C1 segment of cervical spinal cord (tissue), 14 donors: ENCODE measurements around the gene SEC31A.

ENCODE experiments used
- DNase-seq, 14 donors: peaks; one replicate each; lab custom pipeline; 2025; lab: John Stamatoyannopoulos, UW

Gene SEC31A

DNA sequence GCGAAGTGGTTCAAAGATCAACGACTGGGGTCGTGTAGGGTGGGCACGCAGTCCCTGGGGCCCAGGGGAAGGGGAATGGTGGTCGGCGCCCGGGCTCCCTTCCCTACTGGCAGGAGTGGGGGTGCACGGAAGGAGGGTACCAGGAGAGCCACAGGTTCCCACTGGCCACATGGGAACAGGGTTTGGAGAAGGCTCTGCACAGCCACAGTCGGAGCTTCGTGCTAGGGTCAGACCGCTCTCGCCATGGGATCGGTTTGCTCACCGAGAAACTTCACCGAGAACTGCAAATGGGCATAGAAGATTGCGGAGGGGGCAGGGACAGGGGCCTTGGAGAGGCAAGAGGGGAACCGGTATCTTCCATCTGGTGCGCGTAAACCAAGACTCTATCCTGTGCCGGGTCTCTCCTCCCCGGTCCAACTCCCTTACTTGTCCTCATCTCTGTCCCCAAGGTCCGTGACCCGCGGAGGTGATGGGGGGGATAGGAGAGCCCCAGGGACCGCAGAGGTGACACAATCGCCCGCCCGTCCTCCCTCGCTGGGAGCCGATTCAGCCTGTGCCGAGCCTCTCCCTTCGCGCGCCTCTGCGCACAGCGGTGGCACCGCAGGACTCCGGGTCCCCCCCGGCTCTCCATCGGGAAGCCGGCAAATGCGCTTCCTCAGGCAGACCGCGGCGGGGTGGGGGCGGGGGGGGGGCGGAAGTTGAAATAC lies 93.4 kb downstream of the SEC31A start:
- peak in 8 of 14 donors; percentile 30 to 71 (median 56) for DNase-seq

DNA sequence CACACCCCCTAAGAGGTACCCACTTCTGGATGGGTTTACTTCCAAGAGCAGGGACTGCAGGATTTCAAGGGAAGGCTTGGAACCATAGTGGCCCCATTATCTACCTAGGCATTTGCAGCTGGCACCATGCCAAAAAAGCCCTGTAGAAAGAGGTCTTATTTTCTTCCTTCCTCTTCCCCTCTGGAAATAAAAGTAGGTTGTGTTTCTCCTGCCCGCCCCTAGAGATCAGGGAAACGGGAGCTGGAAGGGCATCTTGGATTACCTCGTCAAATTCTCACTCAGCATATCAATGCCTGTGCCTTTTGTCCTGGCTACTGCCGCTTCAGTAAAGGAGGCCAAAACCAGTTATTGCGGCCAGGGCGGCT lies 93.9 kb downstream of the SEC31A start:
- peak in 4 of 14 donors; percentile 27 to 71 (median 47) for DNase-seq

DNA sequence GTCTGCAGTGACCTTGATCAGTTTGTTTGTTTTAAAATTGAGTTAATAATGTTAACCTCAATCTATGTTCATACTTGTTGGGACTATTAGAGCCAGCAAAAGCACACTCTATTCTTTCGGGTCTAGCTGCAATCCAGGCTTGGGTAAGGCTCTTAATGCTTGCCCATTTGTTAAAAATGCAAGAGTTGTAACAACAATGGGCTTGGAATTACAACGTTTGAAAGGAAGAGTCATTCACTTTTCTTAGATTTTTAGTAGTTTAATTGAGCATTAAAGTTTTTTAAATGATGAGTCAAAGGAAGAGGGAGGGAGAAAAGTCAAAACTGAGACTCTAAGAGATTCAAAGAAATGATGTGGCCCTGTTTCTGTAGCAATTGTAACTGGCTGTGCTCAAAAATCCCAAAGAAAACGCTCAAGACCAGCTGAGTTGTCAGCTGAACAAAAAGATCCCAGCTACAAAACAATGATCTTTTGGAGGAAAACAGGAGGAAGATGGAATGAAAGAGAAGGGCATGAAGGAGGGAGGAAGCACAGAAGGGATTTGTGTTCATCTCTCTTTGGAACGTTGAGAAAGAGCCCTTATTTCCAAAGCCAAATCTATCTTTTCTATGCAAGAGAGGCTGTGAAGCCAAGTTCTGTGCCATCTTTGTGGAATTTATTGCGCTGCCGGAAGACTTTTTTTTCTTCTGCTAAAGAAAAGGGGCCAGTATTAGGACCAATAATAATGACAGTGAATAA lies 97.9 kb downstream of the SEC31A start:
- peak in 5 of 14 donors; percentile 20 to 38 (median 21) for DNase-seq

DNA sequence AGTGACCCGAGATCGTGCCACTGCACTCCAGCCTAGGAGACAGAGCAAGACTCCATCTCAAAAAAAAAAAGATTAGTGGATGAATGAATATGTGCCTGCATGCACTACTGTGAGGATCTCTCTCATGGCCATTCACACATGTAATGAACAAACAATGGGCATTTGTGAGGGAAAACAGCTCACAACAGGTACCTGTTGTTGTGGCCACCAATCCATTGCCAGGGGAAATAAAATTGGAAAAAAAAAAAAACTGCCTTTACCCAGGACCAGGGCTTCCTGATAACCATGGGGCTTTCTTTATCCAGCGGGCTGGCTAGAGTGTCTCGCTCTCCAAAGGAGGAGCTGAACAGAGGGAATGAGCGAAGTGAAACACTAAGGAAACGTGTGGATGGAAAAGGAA lies 99.8 kb downstream of the SEC31A start:
- no peak for DNase-seq

DNA sequence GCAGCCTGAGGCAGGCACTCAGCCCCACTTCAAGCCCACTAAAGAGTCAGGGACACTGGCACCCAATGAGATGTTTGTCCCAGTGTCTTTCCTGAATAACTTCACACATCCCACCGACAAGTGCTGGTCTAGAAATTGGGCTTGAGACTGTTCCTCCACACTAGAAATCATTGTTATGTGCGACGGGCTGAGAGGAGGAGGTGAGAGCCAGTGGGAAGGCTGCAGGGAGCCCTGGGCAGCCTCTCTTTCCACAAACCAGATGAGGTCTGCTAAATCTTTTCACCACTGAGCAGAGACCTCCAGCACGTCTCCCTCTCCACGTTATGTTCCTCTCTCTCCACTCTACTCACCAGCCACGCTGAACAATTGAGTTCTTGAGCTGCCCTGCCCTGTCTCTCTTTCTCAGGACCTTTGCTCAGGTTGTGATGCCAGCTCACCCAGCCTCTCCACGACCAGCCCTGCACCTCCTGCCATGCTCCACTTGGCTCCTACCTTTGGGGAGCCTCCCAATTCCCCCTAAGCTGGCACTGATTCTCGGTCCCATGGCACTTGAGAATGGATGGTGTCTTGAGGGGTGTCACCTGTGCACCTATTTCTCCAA lies 100.8 kb downstream of the SEC31A start:
- DNase-seq, result no peak

DNA sequence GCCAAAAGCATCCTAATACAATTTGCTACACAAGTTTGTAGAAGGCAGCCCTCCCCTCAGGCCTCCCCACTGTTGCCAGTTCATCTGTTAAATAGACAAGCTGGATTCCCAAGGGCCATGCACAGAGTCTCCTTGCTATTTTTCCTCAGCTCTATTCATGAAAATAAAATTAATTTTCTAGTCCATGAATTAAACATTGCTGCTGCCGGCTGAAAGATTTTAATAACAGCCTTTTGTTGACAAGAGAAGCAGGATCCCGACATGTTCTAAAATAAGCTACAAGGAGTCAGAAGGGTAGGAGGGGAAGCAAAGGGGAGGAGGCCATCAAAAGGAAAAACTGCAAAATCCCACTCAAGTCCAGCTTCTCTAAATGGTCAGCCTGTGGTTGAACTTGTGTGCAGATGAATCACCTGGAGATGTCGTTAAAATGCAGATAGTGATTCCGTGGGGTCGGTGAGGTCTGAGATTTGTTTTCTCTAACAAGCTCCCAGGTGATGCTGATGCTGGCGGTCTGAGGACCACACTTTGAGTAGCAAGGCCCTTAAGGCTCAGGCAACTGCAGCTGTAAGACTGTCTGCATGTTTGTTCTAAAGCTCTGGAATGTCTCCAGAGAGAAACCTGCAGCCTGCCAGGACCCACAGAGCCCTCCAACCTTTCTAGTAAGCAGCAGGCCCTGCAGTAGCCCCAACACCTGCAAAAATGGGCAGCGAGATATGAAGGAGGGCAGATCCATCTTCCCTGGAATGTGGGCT lies 101.8 kb downstream of the SEC31A start:
- peak in 1 of 14 donors; percentile 49 for DNase-seq

DNA sequence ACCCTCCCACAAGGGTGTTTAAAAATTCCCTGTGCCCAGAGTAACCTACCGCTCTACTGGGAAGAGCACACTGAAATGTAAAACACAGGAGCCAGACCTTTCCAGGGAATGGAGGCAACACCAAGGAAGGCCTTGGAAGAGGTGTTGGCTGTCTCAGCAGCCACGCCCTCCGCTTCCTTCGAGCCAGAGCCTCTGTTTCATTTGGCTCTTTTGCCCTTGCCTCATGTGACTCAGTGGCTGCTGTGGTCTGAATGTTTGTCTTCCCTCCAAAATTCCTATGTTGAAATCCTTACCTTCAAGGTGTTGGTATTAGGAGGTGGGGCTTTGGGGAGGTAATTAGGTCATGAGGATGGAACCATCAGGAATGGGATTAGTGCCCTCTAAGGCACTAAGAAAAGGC lies 103.6 kb downstream of the SEC31A start:
- no peak for DNase-seq

DNA sequence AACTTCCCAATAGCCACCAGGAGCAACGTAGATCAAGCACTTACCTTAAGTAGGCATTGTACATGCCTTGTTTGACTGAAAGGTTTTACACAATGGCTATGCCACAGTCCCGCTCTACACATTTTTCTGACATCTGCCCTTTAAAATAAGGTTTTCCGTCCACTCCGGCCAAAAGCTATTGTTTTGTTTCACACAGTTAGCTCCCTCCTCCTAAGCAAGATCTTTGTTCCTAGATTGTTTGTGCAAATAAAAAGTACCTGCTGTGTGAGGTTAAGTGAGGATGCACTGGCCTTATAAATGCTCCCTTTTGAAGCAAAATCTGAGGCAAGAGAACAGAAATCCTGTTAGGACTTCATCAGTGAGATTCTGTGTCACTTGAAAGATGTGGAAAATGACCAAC lies 104.1 kb downstream of the SEC31A start:
- DNase-seq, result no peak

DNA sequence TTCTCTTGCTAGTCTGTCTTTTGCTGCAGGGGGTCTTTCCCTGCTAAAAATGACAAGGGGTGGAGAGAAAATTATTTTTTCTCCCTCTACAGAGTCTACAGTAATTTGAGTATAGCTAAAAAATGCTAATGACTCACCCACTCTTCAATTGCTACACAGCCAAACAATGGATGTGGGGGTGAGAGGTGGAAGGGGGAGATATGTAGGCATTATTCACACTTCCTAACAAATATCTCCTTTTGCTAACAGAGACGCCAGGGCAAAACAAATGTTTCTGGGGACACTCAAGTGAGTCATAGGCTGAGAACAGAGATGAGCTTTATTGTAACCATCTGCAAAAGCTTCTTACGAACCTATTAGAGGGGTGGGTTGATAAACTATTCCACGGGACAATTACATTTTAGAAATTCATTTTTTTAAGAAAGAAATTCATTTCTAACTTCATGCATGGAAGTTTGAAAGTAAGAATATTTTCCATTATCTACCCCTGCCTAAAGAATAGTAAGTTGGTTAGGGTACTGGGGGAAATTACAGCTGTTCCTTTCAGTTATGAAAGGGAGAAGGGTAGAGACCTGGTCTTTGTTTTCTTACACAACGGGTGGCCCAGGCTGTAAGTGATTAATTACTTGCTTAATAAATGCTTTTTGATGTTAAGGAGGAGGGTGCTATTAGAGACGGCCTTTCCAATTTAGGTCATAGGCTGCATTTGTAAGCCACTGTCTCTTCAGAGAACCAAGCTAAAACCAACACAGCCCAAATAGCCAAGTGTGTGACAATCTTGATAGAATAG lies 105.1 kb downstream of the SEC31A start:
- peak in 1 of 14 donors; percentile 34 for DNase-seq

DNA sequence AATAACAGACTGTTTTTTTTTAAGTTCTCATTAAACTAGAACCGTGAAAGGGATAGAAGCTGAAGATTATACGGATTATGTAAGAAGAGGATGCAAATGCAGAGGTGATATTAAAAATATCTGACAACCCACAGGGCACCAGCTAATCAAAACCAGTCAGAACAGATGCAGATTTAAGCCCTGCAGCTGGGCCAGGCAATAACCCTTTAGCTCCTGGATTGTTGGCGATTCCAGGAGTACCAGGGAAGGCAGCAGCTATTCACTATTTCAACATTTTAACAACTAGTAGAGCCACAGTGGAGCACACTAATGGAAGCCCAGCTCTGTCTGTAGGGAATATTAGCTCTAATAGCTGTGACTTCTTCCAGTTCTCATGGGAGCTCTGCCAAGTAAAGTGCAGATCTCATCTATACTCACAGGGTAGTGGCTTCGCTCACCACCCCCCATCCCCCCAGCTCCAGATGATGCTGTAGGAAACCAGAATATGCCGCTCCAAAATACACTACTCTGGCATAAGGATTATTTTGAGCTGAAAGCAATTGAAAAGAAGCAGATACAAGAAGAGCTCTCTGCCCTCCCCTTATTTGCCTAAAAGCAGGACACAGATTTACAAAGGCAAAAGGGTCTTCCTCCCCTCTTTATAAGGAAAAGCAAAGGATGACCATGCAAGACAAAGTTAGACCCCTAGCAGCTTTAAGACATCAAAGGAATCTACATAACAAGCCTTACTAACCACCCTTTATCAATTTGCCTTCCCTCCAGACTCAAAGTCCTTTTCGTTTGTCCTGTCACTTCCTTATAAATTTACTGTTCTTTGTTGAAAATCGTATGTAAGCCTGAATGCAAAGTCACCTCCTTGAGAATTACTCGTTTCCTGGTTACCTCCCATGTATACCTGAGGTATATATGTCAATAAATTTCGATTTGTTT lies 106.0 kb downstream of the SEC31A start:
- peak in 1 of 14 donors; percentile 77 for DNase-seq

DNA sequence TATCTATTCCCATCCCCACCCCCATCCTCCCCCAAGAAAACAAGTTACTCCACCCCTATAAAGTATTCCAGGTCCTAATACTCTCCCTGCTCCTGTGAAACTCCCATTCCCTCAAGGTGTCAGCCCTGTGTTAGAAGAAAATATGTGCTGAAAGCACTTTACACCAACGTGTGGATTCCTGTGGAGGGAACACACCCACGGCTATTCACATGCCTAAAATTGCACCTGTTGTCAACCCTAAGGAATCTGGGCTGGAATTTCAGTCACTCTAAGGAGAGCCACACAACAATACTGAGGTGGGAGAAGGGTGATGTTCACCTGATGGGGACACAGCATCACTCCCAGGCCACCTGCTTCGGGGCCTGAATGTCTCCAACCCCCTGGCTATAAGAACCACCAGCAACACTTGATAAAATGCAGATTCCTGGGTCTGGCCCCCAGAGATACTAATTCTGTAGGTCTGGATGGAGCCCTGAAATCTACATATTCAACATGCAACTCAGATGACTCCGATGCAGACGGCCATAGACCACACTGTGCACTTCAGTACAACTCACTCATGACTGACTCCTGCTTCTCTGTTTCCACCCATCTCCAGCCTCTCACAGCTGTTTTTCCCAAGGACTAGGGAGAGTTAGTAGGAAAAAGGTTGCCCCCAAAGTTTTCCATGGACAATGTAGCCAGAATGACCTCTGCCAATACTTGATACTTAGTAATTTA lies 108.2 kb downstream of the SEC31A start:
- DNase-seq, result no peak

DNA sequence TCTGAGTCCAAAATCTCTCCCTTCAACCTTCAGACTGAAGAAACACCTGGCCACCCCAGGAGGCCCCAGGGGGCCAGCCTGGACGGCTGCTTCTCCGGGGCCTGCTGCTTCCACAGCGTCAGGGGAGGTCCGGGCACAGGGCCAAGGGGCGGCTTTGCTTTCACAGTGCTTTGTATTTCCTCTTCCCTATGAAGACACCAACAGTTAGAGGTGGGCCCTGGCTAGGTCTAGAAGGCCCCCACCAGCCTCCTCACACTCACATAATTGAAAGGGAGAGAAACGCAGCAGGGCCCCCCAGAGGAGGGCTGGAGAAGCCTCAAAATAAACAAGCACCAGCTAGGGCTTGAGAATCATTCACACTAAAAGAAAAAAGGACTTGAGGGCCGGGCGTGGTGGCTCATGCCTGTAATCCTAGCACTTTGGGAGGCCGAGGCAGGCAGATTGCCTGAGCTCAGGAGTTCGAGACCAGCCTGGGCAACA lies 110.2 kb downstream of the SEC31A start:
- DNase-seq, result peak in 10 of 14 donors; percentile 32 to 77 (median 48)

DNA sequence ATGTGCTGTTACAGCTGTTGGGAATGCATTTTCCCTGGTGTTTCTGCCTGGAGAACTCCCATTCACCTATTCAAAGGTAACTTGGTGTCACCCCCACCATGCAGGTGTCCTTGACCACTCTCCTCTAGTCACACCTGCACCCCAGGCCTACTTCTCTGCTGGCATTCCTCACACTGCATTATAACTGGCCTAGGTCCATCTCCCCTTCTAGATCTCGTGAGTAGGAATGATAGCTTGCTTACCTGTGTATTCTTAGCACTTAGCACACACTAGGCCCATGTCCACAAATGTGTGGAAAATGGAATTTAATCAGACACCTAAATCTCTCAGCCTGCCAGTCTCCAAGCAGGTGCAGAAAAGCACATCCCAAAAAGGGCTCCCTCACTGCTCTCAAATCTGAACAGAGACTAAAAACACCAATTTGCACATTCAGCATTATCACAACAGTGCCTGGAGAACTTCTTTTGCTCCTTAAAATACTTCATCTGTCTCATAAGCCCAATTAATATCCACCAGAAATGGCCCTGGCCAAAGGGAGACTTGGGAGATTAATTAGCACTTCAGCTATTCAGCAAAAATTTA lies 110.7 kb downstream of the SEC31A start:
- no peak for DNase-seq

DNA sequence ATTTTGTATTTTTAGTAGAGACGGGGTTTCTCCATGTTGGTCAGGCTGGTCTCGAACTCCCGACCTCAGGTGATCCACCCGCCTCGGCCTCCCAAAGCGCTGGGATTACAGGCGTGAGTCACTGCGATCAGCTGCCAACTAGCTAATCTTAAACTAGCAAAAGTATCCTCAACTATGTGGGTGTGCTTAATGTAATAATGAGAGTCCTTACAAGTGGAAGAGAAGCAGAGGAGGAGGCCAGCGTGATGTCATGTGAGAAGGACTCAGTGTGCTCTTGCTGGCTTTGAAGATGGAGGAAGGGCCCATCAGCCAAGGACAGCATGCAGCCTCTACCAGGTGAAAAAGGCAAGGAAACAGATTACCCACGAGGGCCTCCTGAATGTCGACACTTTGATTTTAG lies 111.9 kb downstream of the SEC31A start:
- no peak for DNase-seq

DNA sequence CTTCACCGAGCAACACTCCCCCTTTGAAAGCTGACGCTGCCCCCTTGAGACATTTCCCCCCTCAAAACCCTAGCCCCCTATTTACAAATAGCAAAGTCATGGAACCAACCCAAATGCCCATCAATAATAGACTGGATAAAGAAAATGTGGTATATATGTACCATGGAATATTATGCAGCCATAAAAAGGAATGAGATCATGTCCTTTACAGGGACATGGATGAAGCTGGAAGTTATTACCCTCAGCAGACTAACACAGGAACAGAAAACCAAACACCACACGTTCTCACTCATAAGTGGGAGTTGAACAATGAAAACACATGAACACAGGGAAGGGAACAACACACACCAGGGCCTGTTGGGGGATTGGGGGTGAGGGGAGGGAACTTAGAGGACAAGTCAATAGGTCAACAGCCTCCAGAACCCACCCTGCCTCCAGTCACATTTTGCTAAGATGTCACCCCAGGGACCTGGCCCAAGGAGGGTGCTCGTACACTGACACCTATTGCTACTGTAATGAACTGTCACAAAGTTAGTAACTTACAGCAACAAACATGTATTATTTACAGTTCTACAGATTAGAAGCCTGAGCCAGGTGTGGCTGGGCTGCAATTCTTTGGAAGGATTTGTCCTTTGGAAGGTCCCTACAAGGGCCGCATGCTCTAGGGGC lies 113.0 kb downstream of the SEC31A start:
- DNase-seq, result no peak

DNA sequence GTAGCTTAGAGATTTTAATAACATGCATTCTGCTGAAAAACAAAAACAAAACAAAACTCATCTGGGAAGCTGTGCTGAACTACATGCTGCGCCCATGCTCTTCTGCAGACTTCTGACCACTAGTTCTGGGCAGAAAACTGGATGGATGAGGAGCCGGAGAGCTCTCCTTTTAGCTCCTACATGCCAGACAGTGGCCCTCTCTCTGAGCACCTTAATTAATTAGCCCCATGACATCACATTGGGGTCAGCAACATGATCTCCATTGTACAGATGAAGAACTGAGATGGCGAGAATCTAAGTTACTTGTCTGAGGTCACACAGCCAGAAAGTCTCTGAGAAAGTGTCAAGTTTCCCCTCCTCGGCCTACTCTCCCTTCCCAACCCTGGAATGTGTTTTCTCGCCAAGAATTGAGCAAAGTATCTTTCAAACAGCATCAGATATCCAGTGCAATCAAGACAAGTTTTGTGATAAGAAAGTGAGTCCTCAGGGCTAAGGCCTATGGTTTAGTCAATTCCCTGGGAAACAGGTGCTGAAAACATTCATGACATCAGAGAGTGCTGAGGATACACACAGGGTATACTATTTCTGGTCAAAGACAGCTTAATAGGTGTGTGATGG lies 113.9 kb downstream of the SEC31A start:
- DNase-seq, result no peak

DNA sequence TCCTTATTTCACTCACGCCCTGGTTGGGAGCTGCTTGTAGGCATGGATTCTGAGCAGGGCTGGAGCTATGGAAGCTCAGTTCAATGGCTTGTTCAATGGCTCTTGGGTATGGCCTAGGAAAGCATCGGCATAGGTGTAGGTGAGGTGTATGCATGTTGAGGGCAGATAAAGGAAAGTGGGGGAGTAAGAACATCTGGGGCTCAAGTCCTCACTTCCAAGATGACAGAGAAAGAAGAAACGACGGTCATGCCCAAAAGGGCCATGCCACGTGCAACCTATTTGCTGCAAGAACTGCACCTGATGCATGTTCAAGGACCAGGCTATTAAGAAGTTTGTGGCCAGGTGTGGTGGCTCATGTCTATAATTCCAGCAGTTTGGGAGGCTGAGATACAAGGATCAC lies 115.7 kb downstream of the SEC31A start:
- DNase-seq, result no peak

DNA sequence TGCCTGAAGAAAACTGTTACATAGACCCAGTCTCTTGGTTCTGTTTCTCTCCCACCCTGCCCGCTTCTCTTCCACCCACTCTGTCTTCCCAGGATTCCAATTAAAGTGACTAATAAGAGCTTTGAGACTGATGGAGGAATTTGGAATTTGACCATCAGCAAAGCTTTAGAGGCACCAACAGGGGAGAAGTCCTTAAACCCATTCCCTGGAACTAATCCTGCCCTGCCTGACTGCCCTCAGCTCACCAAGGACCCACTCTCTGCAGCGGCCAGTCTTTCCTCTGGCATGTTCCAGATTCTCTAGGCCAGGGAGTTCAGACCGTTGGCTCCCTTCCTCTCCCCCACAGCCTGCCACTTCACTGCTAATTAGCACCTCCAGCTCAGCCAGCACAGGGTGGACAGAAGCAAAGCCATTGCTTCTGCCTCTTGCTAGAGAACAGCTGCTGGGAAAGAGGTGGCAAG lies 116.2 kb downstream of the SEC31A start:
- DNase-seq, result peak in 12 of 14 donors; percentile 16 to 77 (median 52)
